Upper lobe of left lung (tissue), 6 donors: ENCODE results near the gene DTNB. TPM values are rescaled to one million over a fixed set of nuclear protein-coding genes. Genes with fewer than 3 reads are reported as not detected.

Experiments used
- ATAC-seq, 2 donors: fragments of 200-7000 bp; cut with Tn5 transposase; one replicate each; pipeline ENCODE4 v1.9.1; 2022; ENCODE audit warnings: mild to moderate bottlenecking in 2 of 2, moderate library complexity in 2 of 2; ENCODE audit not compliant: low FRiP score in 2 of 2
- DNase-seq, 2 donors: peaks; one replicate each; pipeline ENCODE4 v3.0.0-alpha.2; 2019 to 2020
- H3K27ac ChIP-seq, 4 donors: fragments of 200-600 bp; sonication (generic); one replicate each; pipeline ENCODE4 v1.5.1; 2016 to 2019
- H3K27me3 ChIP-seq, 4 donors: fragments of 200-600 bp; sonication (generic); one replicate each; pipeline ENCODE4 v1.5.1; 2017 to 2019
- H3K36me3 ChIP-seq, 4 donors: fragments of 200-600 bp; sonication (generic); one replicate each; pipeline ENCODE4 v1.5.1; 2016 to 2019
- H3K4me1 ChIP-seq, 4 donors: fragments of 200-600 bp; sonication (generic); one replicate each; pipeline ENCODE4 v1.5.1; 2018 to 2019
- H3K4me3 ChIP-seq, 4 donors: fragments of 200-600 bp; sonication (generic); one replicate each; pipeline ENCODE4 v1.5.1; 2017 to 2019; ENCODE audit warnings: mild to moderate bottlenecking in 2 of 4, moderate library complexity in 1 of 4
- H3K9me3 ChIP-seq, 4 donors: fragments of 200-600 bp; sonication (generic); one replicate each; pipeline ENCODE4 v1.5.1; 2018 to 2019
- EP300 ChIP-seq, 4 donors: sonication (generic); formaldehyde crosslinking; IDR thresholded peaks; one replicate each; pipeline ENCODE4 v1.5.1; 2017; ENCODE audit warnings: antibody characterized with exemption in 4 of 4, control low read depth in 2 of 4
- POLR2A ChIP-seq, 4 donors: fragments of 450-650 bp; IDR thresholded peaks; one replicate each; pipeline ENCODE4 v1.5.1; 2016 to 2017; ENCODE audit warnings: antibody characterized with exemption in 4 of 4, mild to moderate bottlenecking in 2 of 4
- POLR2AphosphoS5 ChIP-seq, 2 donors: sonication (generic); formaldehyde crosslinking; IDR thresholded peaks; one replicate each; pipeline ENCODE4 v1.5.1; 2017; ENCODE audit warnings: antibody characterized with exemption in 2 of 2
- WGBS, 2 donors: methylation state at CpG; one replicate each; pipeline ENCODE4 v1.1.5; 2017 to 2018; 5-methylcytosine and 5-hydroxymethylcytosine counted together
- total RNA-seq, 6 donors: library from RNA; depleted of rRNA in 4 of 6; stranded (reverse); fragments of >200 nt in 4 of 6; gene quantifications; one replicate each; pipeline versions ENCODE4 v1.1.0 to v1.2.1, GENCODE V29; 2016 to 2021
- TF ChIP-seq, protein P1 (sequence below), 6 experiments: fragments of 450-650 bp in 4 of 6; fragments of 200-600 bp in 2 of 6; sonication (generic) in 2 of 6; IDR thresholded peaks; one replicate each; pipeline ENCODE4 v1.5.1; 2016 to 2019; ENCODE audit warnings: antibody characterized with exemption in 6 of 6
- donor health status: DM: no; HTN: no; CAD: no; lungs with moderate emphysema.
- donor health status: DM: no; HTN: yes; CAD: no; lungs with severe emphysema.

DTNB gene
- total RNA-seq, 6 donors from 2014 or later: 19.3 to 59.7 (median 25.6) TPM

DNA sequence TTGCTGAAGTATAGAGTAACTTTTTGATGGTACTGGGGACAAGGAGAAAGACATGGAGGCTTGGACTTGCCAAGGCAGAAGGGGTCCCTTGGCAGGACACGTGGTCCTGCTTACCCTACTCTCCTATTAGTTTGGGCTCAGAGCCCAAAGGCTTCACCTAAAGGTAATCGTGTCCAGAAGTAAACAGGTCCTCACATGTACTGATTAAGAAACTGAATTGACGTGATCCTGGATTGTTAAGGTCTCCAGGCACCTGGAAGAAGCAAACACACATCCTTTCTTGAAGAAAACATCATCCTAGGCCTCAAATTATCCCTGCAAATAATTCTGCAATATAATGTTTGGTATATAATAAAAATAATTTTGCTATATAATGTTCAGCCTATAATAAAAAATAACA lies 50.0 kb downstream of the DTNB start:
- H3K27me3 ChIP-seq: no peaks in the 10 kb centered on the region
- peaks cover 0 to 27% (median 5%) of the 10 kb centered on the region in 4 donors for H3K36me3 ChIP-seq
- no peaks in the 10 kb centered on the region for H3K9me3 ChIP-seq
- H3K27ac ChIP-seq: no peak overlapping the region
- ATAC-seq: no peak
- peaks cover 0 to 3% (median 0%) of the 10 kb centered on the region in 4 donors for H3K4me1 ChIP-seq
- WGBS, 2 donors: 89 to 95% methylated on average over 3 of the region's 3 CpGs
- no peak overlapping the region for H3K4me3 ChIP-seq
- TF ChIP-seq EP300 (IDR thresholded peaks at IDR 0.05) (no peak), POLR2AphosphoS5 (IDR thresholded peaks at IDR 0.05) (no peak), POLR2A (IDR thresholded peaks at IDR 0.05) (no peak)
- TF ChIP-seq, protein P1, sequence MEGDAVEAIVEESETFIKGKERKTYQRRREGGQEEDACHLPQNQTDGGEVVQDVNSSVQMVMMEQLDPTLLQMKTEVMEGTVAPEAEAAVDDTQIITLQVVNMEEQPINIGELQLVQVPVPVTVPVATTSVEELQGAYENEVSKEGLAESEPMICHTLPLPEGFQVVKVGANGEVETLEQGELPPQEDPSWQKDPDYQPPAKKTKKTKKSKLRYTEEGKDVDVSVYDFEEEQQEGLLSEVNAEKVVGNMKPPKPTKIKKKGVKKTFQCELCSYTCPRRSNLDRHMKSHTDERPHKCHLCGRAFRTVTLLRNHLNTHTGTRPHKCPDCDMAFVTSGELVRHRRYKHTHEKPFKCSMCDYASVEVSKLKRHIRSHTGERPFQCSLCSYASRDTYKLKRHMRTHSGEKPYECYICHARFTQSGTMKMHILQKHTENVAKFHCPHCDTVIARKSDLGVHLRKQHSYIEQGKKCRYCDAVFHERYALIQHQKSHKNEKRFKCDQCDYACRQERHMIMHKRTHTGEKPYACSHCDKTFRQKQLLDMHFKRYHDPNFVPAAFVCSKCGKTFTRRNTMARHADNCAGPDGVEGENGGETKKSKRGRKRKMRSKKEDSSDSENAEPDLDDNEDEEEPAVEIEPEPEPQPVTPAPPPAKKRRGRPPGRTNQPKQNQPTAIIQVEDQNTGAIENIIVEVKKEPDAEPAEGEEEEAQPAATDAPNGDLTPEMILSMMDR (IDR thresholded peaks at IDR 0.05): no peak
- DNase-seq: no peak

DNA sequence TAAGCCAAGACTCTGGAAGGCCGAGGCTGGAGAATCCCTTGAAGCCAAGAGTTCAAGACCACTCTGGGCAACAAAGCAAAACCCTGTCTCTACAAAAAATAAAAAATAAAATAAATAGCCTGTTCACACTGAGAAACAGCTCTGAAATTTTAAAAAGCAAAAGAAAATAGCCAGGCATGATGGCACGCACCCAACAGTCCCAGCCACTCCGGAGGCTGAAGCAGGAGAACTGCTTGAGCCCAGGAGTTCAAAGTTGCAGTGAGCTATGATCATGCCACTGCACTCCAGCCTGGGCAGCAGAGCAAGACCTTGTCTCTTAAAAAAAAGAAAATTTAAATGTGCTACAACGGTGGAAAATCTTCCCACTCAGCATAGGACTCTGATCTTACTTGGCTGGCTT lies 52.7 kb downstream of the DTNB start:
- no peaks in the 10 kb centered on the region for H3K27me3 ChIP-seq
- H3K27ac ChIP-seq: no peak overlapping the region
- peaks cover 0 to 4% (median 0%) of the 10 kb centered on the region in 4 donors for H3K4me1 ChIP-seq
- no peak overlapping the region for H3K4me3 ChIP-seq
- 78 to 89% methylated on average over 4 of the region's 4 CpGs for WGBS, 2 donors
- DNase-seq: no peak
- no peak for ATAC-seq
- TF ChIP-seq POLR2AphosphoS5 (IDR thresholded peaks at IDR 0.05): no peak
- no peak for TF ChIP-seq POLR2A (IDR thresholded peaks at IDR 0.05)
- TF ChIP-seq, protein P1 (IDR thresholded peaks at IDR 0.05): no peak
- no peak for TF ChIP-seq EP300 (IDR thresholded peaks at IDR 0.05)
- H3K36me3 ChIP-seq: peaks cover 0 to 6% (median 0%) of the 10 kb centered on the region in 4 donors
- H3K9me3 ChIP-seq: no peaks in the 10 kb centered on the region

DNA sequence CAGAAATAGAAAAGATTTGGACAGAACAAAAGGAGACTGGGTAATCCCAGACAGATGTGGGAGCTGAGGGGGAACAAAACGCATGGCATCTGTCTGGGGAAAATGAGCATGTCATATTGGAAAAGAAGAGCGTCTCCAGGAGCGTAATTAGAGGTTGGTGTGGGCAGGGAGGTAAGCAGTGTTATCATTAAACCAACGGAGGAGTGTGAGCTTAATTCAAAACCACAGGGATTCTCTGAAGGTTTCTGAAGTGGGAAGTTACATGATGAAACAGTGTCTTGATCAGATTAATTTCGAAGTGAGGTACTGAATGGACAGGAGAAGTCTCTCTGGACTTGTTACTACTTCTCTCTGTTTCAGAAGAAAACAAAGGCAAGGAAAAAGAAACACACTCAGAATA lies 53.3 kb downstream of the DTNB start:
- TF ChIP-seq POLR2A (IDR thresholded peaks at IDR 0.05) (no peak), EP300 (IDR thresholded peaks at IDR 0.05) (no peak), POLR2AphosphoS5 (IDR thresholded peaks at IDR 0.05) (no peak)
- TF ChIP-seq, protein P1 (IDR thresholded peaks at IDR 0.05): no peak
- H3K9me3 ChIP-seq: no peaks in the 10 kb centered on the region
- ATAC-seq: no peak
- 83 to 86% methylated on average over 5 of the region's 5 CpGs for WGBS, 2 donors
- no peaks in the 10 kb centered on the region for H3K27me3 ChIP-seq
- H3K27ac ChIP-seq: no peak overlapping the region
- H3K4me1 ChIP-seq: peaks cover 0 to 4% (median 0%) of the 10 kb centered on the region in 4 donors
- no peak for DNase-seq
- peaks cover 0 to 5% (median 0%) of the 10 kb centered on the region in 4 donors for H3K36me3 ChIP-seq
- H3K4me3 ChIP-seq: no peak overlapping the region

DNA sequence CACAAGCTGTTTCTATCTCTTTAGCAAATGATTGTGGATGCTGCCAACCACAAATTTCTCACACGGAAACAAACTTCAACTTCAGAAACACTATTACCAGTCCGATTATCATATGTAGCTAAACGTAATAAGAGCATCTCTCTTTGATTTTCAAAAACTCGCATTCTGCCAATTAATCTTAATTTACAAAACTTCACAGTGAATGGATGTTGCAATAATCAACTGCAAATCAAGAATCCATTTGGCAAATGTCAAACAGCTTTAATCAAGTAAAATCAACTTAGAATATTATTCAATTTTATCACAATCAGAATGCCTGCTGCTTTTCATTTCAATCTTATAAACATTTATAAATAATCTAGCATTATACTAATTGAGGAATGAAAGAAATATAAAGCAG lies 54.2 kb downstream of the DTNB start:
- peaks cover 0 to 1% (median 0%) of the 10 kb centered on the region in 4 donors for H3K36me3 ChIP-seq
- no peak for ATAC-seq
- H3K9me3 ChIP-seq: no peaks in the 10 kb centered on the region
- no peaks in the 10 kb centered on the region for H3K27me3 ChIP-seq
- H3K27ac ChIP-seq: no peak overlapping the region
- TF ChIP-seq POLR2A (IDR thresholded peaks at IDR 0.05): no peak
- TF ChIP-seq POLR2AphosphoS5 (IDR thresholded peaks at IDR 0.05): no peak
- TF ChIP-seq, protein P1 (IDR thresholded peaks at IDR 0.05): no peak
- TF ChIP-seq EP300 (IDR thresholded peaks at IDR 0.05): no peak
- peaks cover 0 to 4% (median 0%) of the 10 kb centered on the region in 4 donors for H3K4me1 ChIP-seq
- 77 to 84% methylated on average over 4 of the region's 4 CpGs for WGBS, 2 donors
- H3K4me3 ChIP-seq: no peak overlapping the region
- no peak for DNase-seq

DNA sequence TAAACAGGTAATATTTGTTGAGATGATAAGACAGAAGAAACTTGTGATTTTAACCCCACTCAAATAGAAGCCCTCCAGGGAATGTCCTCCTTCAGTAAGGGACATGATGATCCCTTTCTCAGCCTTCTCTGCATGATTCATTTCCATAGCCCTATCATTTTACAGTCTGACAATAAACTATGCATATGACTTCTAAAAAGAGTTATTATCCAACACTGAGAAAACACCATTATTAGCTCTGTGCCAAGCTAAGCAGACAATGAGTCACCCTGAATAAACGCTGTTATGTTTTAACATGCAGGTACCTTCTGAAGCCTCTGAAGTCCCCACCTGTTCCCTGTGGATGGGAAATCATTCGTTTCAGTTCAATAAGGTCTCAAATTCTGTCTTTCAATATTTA lies 54.7 kb downstream of the DTNB start:
- TF ChIP-seq EP300 (IDR thresholded peaks at IDR 0.05) (no peak), POLR2AphosphoS5 (IDR thresholded peaks at IDR 0.05) (no peak), POLR2A (IDR thresholded peaks at IDR 0.05) (no peak)
- TF ChIP-seq, protein P1 (IDR thresholded peaks at IDR 0.05): no peak
- Histone ChIP-seq H3K9me3 (no peaks in the 10 kb centered on the region), H3K27ac (no peak overlapping the region), H3K4me1 (peaks cover 0 to 4% (median 0%) of the 10 kb centered on the region in 4 donors), H3K27me3 (no peaks in the 10 kb centered on the region), H3K4me3 (no peak overlapping the region), H3K36me3 (no peaks in the 10 kb centered on the region)
- DNase-seq (no peak), ATAC-seq (peak in 1 of 2 donors; percentile 38)
- WGBS, 2 donors: 61 to 70% methylated on average over 2 of the region's 2 CpGs
